ENCODE measurements around the gene FBXO46. TPM values are rescaled to one million over a fixed set of nuclear protein-coding genes. Genes with fewer than 3 reads are reported as not detected.

Gene FBXO46
- total and polyA plus RNA-seq, 2 donors (not counting 3 experiments of a cell fraction or from before 2014, with no cell fraction given): 7.7 to 21.2 TPM

DNA sequence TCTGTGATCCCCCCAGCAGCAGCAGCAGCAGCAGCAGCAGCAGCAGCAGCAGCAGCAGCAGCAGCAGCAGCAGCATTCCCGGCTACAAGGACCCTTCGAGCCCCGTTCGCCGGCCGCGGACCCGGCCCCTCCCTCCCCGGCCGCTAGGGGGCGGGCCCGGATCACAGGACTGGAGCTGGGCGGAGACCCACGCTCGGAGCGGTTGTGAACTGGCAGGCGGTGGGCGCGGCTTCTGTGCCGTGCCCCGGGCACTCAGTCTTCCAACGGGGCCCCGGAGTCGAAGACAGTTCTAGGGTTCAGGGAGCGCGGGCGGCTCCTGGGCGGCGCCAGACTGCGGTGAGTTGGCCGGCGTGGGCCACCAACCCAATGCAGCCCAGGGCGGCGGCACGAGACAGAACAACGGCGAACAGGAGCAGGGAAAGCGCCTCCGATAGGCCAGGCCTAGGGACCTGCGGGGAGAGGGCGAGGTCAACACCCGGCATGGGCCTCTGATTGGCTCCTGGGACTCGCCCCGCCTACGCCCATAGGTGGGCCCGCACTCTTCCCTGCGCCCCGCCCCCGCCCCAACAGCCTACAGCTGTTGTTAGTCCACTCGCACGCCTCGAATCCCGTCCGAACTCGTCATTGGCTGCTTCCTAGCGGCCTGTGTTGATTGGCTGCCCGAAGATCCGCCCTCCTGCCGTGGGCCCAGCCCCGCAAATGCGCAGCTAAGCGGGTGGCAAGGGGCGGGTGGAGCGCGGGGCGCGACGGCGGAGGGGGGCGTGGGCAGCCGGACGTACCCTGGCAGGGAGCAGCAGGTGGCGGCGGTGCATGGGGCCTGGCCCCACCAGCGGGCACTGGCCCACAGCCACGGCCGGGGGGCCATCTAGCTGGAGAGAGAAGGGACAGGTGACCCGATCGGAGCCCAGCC, 39.8 kb upstream of the FBXO46 start:
- FAIRE-seq (peak; percentile 99), DNase-seq (ENCODE audit: low read depth, low spot score) (peak; percentile 98)
- peaks cover 3% of the 10 kb centered on the region in 2 experiments for H3K36me3 ChIP-seq (ENCODE audit: control insufficient read depth in 2 of 2, extremely low read depth in 1 of 2, insufficient read depth in 2 of 2, low read length in 2 of 2)
- intact Hi-C loops (cut with micrococcal nuclease) (loop anchor here (1.0 kb wide), 3 partner anchors 9 to 29 kb away; partner anchors contain the start of gene DMWD), dilution Hi-C loops (cut with MboI; ENCODE audit: extremely low pct_ligation_motif_present, low sequenced_read_pairs) (no loop called here)
- peak overlapping the region; percentile 71 for H3K4me2 ChIP-seq (ENCODE audit: insufficient read depth, low read length)
- H3K4me1 ChIP-seq (ENCODE audit: control insufficient read depth, extremely low read depth, insufficient read depth, low read length): peaks cover 14% of the 10 kb centered on the region
- no TSS peak for BruUV-seq (replicated peaks)
- TF ChIP-seq GATA2 (IDR thresholded peaks at IDR 0.05; ENCODE audit: insufficient read depth, insufficient read length, low read depth, low read length) (no peak), EZH2 (IDR thresholded peaks at IDR 0.05; ENCODE audit: borderline replicate concordance, low read depth, low read length, severe bottlenecking) (no peak), MYC (IDR thresholded peaks at IDR 0.05; ENCODE audit: low read depth, low read length) (no peak), POLR2A (IDR thresholded peaks at IDR 0.05; ENCODE audit: low read depth, low read length) (peak; percentile 70), POLR2AphosphoS5 (IDR thresholded peaks at IDR 0.05; ENCODE audit: insufficient read depth, low read depth, low read length) (peak; percentile 82), FOS (IDR thresholded peaks at IDR 0.05; ENCODE audit: borderline replicate concordance, insufficient read depth, low read length) (no peak), JUN (IDR thresholded peaks at IDR 0.05; ENCODE audit: borderline replicate concordance, insufficient read depth, insufficient read length, low read depth) (no peak)
- TF ChIP-seq, protein P1, sequence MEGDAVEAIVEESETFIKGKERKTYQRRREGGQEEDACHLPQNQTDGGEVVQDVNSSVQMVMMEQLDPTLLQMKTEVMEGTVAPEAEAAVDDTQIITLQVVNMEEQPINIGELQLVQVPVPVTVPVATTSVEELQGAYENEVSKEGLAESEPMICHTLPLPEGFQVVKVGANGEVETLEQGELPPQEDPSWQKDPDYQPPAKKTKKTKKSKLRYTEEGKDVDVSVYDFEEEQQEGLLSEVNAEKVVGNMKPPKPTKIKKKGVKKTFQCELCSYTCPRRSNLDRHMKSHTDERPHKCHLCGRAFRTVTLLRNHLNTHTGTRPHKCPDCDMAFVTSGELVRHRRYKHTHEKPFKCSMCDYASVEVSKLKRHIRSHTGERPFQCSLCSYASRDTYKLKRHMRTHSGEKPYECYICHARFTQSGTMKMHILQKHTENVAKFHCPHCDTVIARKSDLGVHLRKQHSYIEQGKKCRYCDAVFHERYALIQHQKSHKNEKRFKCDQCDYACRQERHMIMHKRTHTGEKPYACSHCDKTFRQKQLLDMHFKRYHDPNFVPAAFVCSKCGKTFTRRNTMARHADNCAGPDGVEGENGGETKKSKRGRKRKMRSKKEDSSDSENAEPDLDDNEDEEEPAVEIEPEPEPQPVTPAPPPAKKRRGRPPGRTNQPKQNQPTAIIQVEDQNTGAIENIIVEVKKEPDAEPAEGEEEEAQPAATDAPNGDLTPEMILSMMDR (IDR thresholded peaks at IDR 0.05; ENCODE audit: extremely low read depth in 1 of 2, insufficient read depth in 1 of 2, low read depth in 1 of 2, low read length in 2 of 2): peak; percentile 92 to 98
- TF ChIP-seq, protein P2, sequence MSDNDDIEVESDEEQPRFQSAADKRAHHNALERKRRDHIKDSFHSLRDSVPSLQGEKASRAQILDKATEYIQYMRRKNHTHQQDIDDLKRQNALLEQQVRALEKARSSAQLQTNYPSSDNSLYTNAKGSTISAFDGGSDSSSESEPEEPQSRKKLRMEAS (IDR thresholded peaks at IDR 0.05; ENCODE audit: insufficient read depth, insufficient read length): no peak
- no peaks in the 10 kb centered on the region for H3K27me3 ChIP-seq (ENCODE audit: control insufficient read depth in 2 of 2, insufficient read depth in 2 of 2, low read length in 2 of 2)
- peak overlapping the region; percentile 13 to 49 (median 45) for H3K4me3 ChIP-seq (replicated peaks in 1 of 3; ENCODE audit: insufficient read depth in 1 of 3, low read depth in 1 of 3, low read length in 3 of 3)
- POLR2A ChIA-PET: interaction anchor here (0.6 to 2.2 kb wide), 10 partner anchors 18 to 272 kb away, joined by 3 to 9 read pairs (median 4); partner anchors contain the start of genes FBXO46, PPM1N and QPCTL
- H4K20me1 ChIP-seq (replicated peaks; ENCODE audit: control insufficient read depth, extremely low read depth, insufficient read depth, low read length): no peaks in the 10 kb centered on the region
- H3K9me3 ChIP-seq (replicated peaks; ENCODE audit: control insufficient read depth, insufficient read depth, low read length): no peaks in the 10 kb centered on the region
- no peaks in the 10 kb centered on the region for H3K9me1 ChIP-seq (replicated peaks; ENCODE audit: control insufficient read depth, extremely low read depth, insufficient read depth, low read length)
- H3K79me2 ChIP-seq (ENCODE audit: control insufficient read depth, insufficient read depth, low read length): peaks cover 2% of the 10 kb centered on the region
- peak overlapping the region; percentile 21 for H3K27ac ChIP-seq (ENCODE audit: insufficient read depth, low read depth, low read length)
- no peak overlapping the region for H3K9ac ChIP-seq (replicated peaks; ENCODE audit: extremely low read depth, insufficient read depth, low read length)
- CTCF ChIA-PET: interaction anchor here (0.7 to 6.7 kb wide), 23 partner anchors 10 to 232 kb away, joined by 3 to 125 read pairs (median 4); partner anchors contain the start of genes DMPK, DMWD, QPCTL and SNRPD2
- H2AFZ ChIP-seq (ENCODE audit: low read depth, low read length): peak overlapping the region; percentile 19

Measured in endothelial cell of umbilical vein (primary cell).